ENCODE measurements around the gene TBC1D25. TPM values are rescaled to one million over a fixed set of nuclear protein-coding genes. Genes with fewer than 3 reads are reported as not detected.

Gene TBC1D25
- total RNA-seq, 3 donors from 2014 or later = 11.3 to 13.0 (median 12.5) TPM

DNA sequence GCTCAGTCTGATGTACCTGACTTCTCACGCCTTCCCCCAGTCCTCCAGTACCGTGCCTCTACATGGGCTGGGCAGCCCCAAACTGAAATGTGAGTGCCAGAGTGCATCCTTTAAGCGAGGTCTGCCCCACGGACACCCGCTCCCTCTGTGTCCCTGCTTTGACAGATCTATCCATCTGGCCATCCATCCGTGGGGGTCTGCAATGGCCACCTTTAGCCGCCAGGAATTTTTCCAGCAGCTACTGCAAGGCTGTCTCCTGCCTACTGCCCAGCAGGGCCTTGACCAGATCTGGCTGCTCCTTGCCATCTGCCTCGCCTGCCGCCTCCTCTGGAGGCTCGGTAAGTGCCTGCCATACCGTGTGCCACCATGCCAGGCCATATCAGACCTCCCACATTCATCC, 29.9 kb upstream of the TBC1D25 start:
- H3K4me1 ChIP-seq = no peaks in the 10 kb centered on the region
- DNase-seq (ENCODE audit: low spot score in 2 of 2) = no peak
- intact Hi-C loops (cut with DNase I; ENCODE audit: low total_unique reads) = no loop called here
- no peak overlapping the region for H3K27ac ChIP-seq
- H3K4me3 ChIP-seq = peak overlapping the region; percentile 61 to 71 (median 69)
- TF ChIP-seq POLR2A (IDR thresholded peaks at IDR 0.05) (no peak), POLR2AphosphoS5 (IDR thresholded peaks at IDR 0.05) (no peak)
- TF ChIP-seq, protein P1, sequence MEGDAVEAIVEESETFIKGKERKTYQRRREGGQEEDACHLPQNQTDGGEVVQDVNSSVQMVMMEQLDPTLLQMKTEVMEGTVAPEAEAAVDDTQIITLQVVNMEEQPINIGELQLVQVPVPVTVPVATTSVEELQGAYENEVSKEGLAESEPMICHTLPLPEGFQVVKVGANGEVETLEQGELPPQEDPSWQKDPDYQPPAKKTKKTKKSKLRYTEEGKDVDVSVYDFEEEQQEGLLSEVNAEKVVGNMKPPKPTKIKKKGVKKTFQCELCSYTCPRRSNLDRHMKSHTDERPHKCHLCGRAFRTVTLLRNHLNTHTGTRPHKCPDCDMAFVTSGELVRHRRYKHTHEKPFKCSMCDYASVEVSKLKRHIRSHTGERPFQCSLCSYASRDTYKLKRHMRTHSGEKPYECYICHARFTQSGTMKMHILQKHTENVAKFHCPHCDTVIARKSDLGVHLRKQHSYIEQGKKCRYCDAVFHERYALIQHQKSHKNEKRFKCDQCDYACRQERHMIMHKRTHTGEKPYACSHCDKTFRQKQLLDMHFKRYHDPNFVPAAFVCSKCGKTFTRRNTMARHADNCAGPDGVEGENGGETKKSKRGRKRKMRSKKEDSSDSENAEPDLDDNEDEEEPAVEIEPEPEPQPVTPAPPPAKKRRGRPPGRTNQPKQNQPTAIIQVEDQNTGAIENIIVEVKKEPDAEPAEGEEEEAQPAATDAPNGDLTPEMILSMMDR (IDR thresholded peaks at IDR 0.05) = no peak
- peaks cover 0 to 24% of the 10 kb centered on the region in 2 donors for H3K27me3 ChIP-seq
- H3K36me3 ChIP-seq = no peaks in the 10 kb centered on the region
- H3K9me3 ChIP-seq = no peaks in the 10 kb centered on the region

GRCh38 chrX:48511560-48511959, 28.0 kb upstream of the TBC1D25 start:
- TF ChIP-seq POLR2AphosphoS5 (IDR thresholded peaks at IDR 0.05) (no peak), POLR2A (IDR thresholded peaks at IDR 0.05) (no peak)
- TF ChIP-seq, protein P1 (IDR thresholded peaks at IDR 0.05) = no peak
- Histone ChIP-seq H3K27me3 (peaks cover 0 to 35% of the 10 kb centered on the region in 2 donors), H3K27ac (no peak overlapping the region), H3K4me1 (no peaks in the 10 kb centered on the region), H3K36me3 (no peaks in the 10 kb centered on the region), H3K9me3 (no peaks in the 10 kb centered on the region), H3K4me3 (no peak overlapping the region)
- no peak for DNase-seq (ENCODE audit: low spot score in 2 of 2)
- intact Hi-C loops (cut with DNase I; ENCODE audit: low total_unique reads) = no loop called here

DNA sequence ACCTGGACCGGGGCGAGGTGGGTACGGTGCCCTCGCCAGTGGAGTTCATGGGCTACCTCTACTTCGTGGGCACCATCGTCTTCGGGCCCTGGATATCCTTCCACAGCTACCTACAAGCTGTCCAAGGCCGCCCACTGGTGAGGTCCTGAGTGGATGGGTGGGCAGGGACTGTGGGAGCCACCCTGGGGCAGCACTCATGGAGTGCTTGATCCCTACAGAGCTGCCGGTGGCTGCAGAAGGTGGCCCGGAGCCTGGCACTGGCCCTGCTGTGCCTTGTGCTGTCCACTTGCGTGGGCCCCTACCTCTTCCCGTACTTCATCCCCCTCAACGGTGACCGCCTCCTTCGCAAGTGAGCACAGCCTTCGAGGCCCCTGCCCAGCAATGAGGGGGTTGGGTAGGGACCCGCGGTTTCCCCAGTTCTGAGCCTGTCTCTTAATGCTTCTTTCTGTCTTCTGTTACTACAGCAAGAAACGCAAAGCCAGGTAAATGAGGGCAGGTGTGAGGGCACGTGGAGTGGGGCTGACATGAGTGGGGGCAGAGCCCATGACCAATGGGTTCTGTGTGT, 27.1 kb upstream of the TBC1D25 start:
- intact Hi-C loops (cut with DNase I; ENCODE audit: low total_unique reads) = no loop called here
- no peaks in the 10 kb centered on the region for H3K4me1 ChIP-seq
- H3K4me3 ChIP-seq = no peak overlapping the region
- peaks cover 0 to 35% of the 10 kb centered on the region in 2 donors for H3K27me3 ChIP-seq
- H3K27ac ChIP-seq = no peak overlapping the region
- TF ChIP-seq POLR2A (IDR thresholded peaks at IDR 0.05) (no peak), POLR2AphosphoS5 (IDR thresholded peaks at IDR 0.05) (no peak)
- TF ChIP-seq, protein P1 (IDR thresholded peaks at IDR 0.05) = no peak
- H3K36me3 ChIP-seq = no peaks in the 10 kb centered on the region
- no peak for DNase-seq (ENCODE audit: low spot score in 2 of 2)
- H3K9me3 ChIP-seq = no peaks in the 10 kb centered on the region

- no peak for DNase-seq (ENCODE audit: low spot score in 2 of 2)
Observed at GRCh38 chrX:48513670-48514069, 25.8 kb upstream of the TBC1D25 start.

GRCh38 chrX:48514126-48514806, 25.2 kb upstream of the TBC1D25 start:
- no peaks in the 10 kb centered on the region for H3K36me3 ChIP-seq
- intact Hi-C loops (cut with DNase I; ENCODE audit: low total_unique reads) = no loop called here
- no peak for DNase-seq (ENCODE audit: low spot score in 2 of 2)

More at GRCh38 chrX:48513670-48514069, 25.8 kb upstream of the TBC1D25 start:
- no peak for TF ChIP-seq POLR2A (IDR thresholded peaks at IDR 0.05)
- TF ChIP-seq, protein P1 (IDR thresholded peaks at IDR 0.05) = no peak
- Histone ChIP-seq H3K4me3 (no peak overlapping the region), H3K27me3 (peaks cover 0 to 35% of the 10 kb centered on the region in 2 donors), H3K36me3 (no peaks in the 10 kb centered on the region), H3K9me3 (no peaks in the 10 kb centered on the region), H3K27ac (no peak overlapping the region), H3K4me1 (no peaks in the 10 kb centered on the region)
- intact Hi-C loops (cut with DNase I; ENCODE audit: low total_unique reads) = no loop called here

More at GRCh38 chrX:48514126-48514806, 25.2 kb upstream of the TBC1D25 start:
- Histone ChIP-seq H3K27ac (no peak overlapping the region), H3K9me3 (no peaks in the 10 kb centered on the region), H3K27me3 (peaks cover 0 to 33% of the 10 kb centered on the region in 2 donors), H3K4me3 (no peak overlapping the region), H3K4me1 (no peaks in the 10 kb centered on the region)
- TF ChIP-seq, protein P1 (IDR thresholded peaks at IDR 0.05) = no peak
- TF ChIP-seq POLR2AphosphoS5 (IDR thresholded peaks at IDR 0.05) = no peak
- TF ChIP-seq POLR2A (IDR thresholded peaks at IDR 0.05) = no peak

All from breast epithelium (tissue), 4 donors.